GM18909 (cell line): ENCODE results near the gene RABGAP1.

Experiments used
- ATAC-seq: cut with Tn5 transposase; IDR thresholded peaks from one replicate; pipeline ENCODE4 v1.9.1; 2021; ENCODE audit warnings: mild to moderate bottlenecking; ENCODE audit not compliant: unreplicated experiment, poor library complexity

RABGAP1 gene

GRCh38 chr9:123132696-123133095, 191.9 kb downstream of the RABGAP1 start:
- ATAC-seq: no peak

GRCh38 chr9:123135430-123135829, 194.6 kb downstream of the RABGAP1 start:
- no peak for ATAC-seq

- no peak for ATAC-seq
Observed at GRCh38 chr9:123138163-123138562, 197.3 kb downstream of the RABGAP1 start.

- no peak for ATAC-seq
Observed at GRCh38 chr9:123149067-123149466, 208.2 kb downstream of the RABGAP1 start.

- ATAC-seq: no peak
Observed at GRCh38 chr9:123150708-123151503, 210.1 kb downstream of the RABGAP1 start.
